Measurements from ENCODE around the gene FBLN2.

DNA sequence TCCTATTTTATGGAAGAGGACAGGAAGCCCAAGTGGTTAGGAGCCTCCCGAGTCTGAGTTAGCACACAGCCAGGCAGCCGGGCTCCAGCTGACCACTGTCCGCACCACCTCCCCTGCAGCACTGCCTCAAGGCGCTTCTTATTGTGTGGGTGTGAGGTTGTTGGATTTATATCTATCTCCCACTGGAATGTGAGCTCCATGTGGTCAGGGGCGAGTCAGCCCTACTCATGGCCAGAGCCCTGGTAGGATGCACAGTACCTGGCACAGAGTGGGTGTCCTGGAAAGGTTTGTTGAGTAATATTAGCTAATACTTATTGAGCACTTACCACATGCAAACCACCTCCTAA lies 9.7 kb upstream of the FBLN2 start:
- TF ChIP-seq, protein P1, sequence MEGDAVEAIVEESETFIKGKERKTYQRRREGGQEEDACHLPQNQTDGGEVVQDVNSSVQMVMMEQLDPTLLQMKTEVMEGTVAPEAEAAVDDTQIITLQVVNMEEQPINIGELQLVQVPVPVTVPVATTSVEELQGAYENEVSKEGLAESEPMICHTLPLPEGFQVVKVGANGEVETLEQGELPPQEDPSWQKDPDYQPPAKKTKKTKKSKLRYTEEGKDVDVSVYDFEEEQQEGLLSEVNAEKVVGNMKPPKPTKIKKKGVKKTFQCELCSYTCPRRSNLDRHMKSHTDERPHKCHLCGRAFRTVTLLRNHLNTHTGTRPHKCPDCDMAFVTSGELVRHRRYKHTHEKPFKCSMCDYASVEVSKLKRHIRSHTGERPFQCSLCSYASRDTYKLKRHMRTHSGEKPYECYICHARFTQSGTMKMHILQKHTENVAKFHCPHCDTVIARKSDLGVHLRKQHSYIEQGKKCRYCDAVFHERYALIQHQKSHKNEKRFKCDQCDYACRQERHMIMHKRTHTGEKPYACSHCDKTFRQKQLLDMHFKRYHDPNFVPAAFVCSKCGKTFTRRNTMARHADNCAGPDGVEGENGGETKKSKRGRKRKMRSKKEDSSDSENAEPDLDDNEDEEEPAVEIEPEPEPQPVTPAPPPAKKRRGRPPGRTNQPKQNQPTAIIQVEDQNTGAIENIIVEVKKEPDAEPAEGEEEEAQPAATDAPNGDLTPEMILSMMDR (IDR thresholded peaks at IDR 0.05; ENCODE audit: low read depth, low read length) = no peak
- TF ChIP-seq POLR2A (IDR thresholded peaks at IDR 0.05; ENCODE audit: extremely low read depth, insufficient read length) (no peak), MYC (IDR thresholded peaks at IDR 0.05; ENCODE audit: low read depth, low read length) (no peak)
- TF ChIP-seq, protein P2, sequence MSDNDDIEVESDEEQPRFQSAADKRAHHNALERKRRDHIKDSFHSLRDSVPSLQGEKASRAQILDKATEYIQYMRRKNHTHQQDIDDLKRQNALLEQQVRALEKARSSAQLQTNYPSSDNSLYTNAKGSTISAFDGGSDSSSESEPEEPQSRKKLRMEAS (IDR thresholded peaks at IDR 0.05; ENCODE audit: low read depth, low read length) = no peak
